A549 (cell line): ENCODE measurements around the gene SSH2.

ENCODE experiments used
- POLR2A ChIP-seq: IDR thresholded peaks from 2 replicates; pipeline ENCODE4 v1.6.1; 2012; ENCODE audit warnings: mild to moderate bottlenecking, low read length
- TF ChIP-seq, protein P1 (sequence below): fragments of >200 bp; sonication (Bioruptor Twin); formaldehyde crosslinking; IDR thresholded peaks from 3 replicates; pipeline ENCODE4 v1.5.1; 2016
- TF ChIP-seq, protein P2 (sequence below): fragments of 150-350 bp; IDR thresholded peaks from 2 replicates; pipeline ENCODE4 v1.6.1; 2014; ENCODE audit warnings: low read depth, mild to moderate bottlenecking, low read length
- TF ChIP-seq, protein P3 (sequence below): IDR thresholded peaks from 2 replicates; pipeline ENCODE4 v1.6.1; 2012
- TF ChIP-seq, protein P4 (sequence below): IDR thresholded peaks from 2 replicates; pipeline ENCODE4 v1.6.1; 2012
- TF ChIP-seq, protein P5 (sequence below): fragments of >200 bp; sonication (Bioruptor Twin); formaldehyde crosslinking; IDR thresholded peaks from 3 replicates; pipeline ENCODE4 v1.6.1; 2016

DNA sequence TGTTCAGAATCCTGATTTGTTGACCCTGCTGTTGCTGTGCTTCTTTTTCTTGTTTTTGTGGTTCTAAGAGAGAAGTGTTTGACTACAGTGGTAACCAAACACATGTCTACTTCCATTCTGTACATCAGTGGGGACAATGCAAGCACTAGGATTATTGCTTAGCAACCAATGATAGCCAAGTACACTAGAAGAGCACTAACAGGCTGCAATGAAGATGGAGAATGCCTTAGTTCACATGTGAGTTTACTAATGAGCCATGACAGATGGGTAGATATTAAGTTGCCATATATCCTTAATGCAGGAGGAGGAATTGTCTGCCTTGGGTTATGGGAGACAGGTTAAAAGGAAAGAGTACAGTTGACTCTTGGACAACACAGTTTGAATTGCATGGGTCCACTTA lies 19.7 kb upstream of the SSH2 start:
- TF ChIP-seq, protein P1, sequence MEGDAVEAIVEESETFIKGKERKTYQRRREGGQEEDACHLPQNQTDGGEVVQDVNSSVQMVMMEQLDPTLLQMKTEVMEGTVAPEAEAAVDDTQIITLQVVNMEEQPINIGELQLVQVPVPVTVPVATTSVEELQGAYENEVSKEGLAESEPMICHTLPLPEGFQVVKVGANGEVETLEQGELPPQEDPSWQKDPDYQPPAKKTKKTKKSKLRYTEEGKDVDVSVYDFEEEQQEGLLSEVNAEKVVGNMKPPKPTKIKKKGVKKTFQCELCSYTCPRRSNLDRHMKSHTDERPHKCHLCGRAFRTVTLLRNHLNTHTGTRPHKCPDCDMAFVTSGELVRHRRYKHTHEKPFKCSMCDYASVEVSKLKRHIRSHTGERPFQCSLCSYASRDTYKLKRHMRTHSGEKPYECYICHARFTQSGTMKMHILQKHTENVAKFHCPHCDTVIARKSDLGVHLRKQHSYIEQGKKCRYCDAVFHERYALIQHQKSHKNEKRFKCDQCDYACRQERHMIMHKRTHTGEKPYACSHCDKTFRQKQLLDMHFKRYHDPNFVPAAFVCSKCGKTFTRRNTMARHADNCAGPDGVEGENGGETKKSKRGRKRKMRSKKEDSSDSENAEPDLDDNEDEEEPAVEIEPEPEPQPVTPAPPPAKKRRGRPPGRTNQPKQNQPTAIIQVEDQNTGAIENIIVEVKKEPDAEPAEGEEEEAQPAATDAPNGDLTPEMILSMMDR: no peak
- TF ChIP-seq, protein P2, sequence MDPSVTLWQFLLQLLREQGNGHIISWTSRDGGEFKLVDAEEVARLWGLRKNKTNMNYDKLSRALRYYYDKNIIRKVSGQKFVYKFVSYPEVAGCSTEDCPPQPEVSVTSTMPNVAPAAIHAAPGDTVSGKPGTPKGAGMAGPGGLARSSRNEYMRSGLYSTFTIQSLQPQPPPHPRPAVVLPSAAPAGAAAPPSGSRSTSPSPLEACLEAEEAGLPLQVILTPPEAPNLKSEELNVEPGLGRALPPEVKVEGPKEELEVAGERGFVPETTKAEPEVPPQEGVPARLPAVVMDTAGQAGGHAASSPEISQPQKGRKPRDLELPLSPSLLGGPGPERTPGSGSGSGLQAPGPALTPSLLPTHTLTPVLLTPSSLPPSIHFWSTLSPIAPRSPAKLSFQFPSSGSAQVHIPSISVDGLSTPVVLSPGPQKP: no peak
- TF ChIP-seq, protein P3, sequence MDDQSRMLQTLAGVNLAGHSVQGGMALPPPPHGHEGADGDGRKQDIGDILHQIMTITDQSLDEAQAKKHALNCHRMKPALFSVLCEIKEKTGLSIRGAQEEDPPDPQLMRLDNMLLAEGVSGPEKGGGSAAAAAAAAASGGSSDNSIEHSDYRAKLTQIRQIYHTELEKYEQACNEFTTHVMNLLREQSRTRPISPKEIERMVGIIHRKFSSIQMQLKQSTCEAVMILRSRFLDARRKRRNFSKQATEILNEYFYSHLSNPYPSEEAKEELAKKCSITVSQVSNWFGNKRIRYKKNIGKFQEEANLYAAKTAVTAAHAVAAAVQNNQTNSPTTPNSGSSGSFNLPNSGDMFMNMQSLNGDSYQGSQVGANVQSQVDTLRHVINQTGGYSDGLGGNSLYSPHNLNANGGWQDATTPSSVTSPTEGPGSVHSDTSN: no peak
- TF ChIP-seq, protein P4, sequence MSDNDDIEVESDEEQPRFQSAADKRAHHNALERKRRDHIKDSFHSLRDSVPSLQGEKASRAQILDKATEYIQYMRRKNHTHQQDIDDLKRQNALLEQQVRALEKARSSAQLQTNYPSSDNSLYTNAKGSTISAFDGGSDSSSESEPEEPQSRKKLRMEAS: no peak
- TF ChIP-seq, protein P5, sequence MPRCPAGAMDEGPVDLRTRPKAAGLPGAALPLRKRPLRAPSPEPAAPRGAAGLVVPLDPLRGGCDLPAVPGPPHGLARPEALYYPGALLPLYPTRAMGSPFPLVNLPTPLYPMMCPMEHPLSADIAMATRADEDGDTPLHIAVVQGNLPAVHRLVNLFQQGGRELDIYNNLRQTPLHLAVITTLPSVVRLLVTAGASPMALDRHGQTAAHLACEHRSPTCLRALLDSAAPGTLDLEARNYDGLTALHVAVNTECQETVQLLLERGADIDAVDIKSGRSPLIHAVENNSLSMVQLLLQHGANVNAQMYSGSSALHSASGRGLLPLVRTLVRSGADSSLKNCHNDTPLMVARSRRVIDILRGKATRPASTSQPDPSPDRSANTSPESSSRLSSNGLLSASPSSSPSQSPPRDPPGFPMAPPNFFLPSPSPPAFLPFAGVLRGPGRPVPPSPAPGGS: no peak
- TF ChIP-seq POLR2A: no peak
